Loucy (cell line): ENCODE data around the gene POFUT2.

Experiments
- H2AFZ ChIP-seq: fragments of 200-600 bp; sonication (generic); 2 replicates; pipeline ENCODE4 v1.6.0; 2016; ENCODE audit warnings: antibody characterized with exemption, mild to moderate bottlenecking, low read length, moderate library complexity
- H3F3A ChIP-seq: fragments of 200-600 bp; 2 replicates; pipeline ENCODE4 v1.6.0; 2016; ENCODE audit warnings: antibody characterized with exemption, low read depth, mild to moderate bottlenecking
- H3K27me3 ChIP-seq: fragments of 200-600 bp; sonication (generic); 2 replicates; pipeline ENCODE4 v1.6.1; 2014; ENCODE audit warnings: low read length, mild to moderate bottlenecking; ENCODE audit not compliant: insufficient read depth, poor library complexity, severe bottlenecking
- H3K36me3 ChIP-seq: fragments of 200-600 bp; sonication (generic); 2 replicates; pipeline ENCODE4 v1.6.1; 2016; ENCODE audit warnings: low read length; ENCODE audit not compliant: insufficient read depth
- H3K4me1 ChIP-seq: fragments of 200-600 bp; sonication (generic); 2 replicates; pipeline ENCODE4 v1.5.1; 2014; ENCODE audit warnings: low read length, mild to moderate bottlenecking; ENCODE audit not compliant: insufficient read depth, poor library complexity, severe bottlenecking
- H3K4me2 ChIP-seq: fragments of 200-600 bp; sonication (generic); 2 replicates; pipeline ENCODE4 v1.6.0; 2014; ENCODE audit warnings: antibody characterized with exemption, low read length, low read depth, mild to moderate bottlenecking; ENCODE audit not compliant: poor library complexity, severe bottlenecking
- H3K4me3 ChIP-seq: fragments of 200-600 bp; sonication (generic); 2 replicates; pipeline ENCODE4 v1.5.1; 2014; ENCODE audit warnings: low read length, mild to moderate bottlenecking, mixed read lengths; ENCODE audit not compliant: poor library complexity, severe bottlenecking
- H3K79me2 ChIP-seq: fragments of 200-600 bp; sonication (generic); 2 replicates; pipeline ENCODE4 v1.6.1; 2014; ENCODE audit warnings: low read length; ENCODE audit not compliant: insufficient read depth
- H3K9ac ChIP-seq: fragments of 200-600 bp; sonication (generic); 2 replicates; pipeline ENCODE4 v1.6.0; 2014; ENCODE audit warnings: mild to moderate bottlenecking, low read depth, low read length, moderate library complexity; ENCODE audit not compliant: poor library complexity, severe bottlenecking
- H3K9me2 ChIP-seq: fragments of 200-600 bp; sonication (generic); replicated peaks from 2 replicates; pipeline ENCODE4 v1.6.1; 2016; ENCODE audit warnings: low read depth, low read length, mixed read lengths
- H3K9me3 ChIP-seq: fragments of 200-600 bp; sonication (generic); 2 replicates; pipeline ENCODE4 v1.6.1; 2014; ENCODE audit warnings: mild to moderate bottlenecking, antibody characterized with exemption, low read length, low read depth; ENCODE audit not compliant: insufficient read depth
- H4K20me1 ChIP-seq: fragments of 200-600 bp; sonication (generic); 2 replicates; pipeline ENCODE4 v1.6.0; 2014; ENCODE audit warnings: antibody characterized with exemption, low read length, mild to moderate bottlenecking; ENCODE audit not compliant: insufficient read depth, poor library complexity, severe bottlenecking
- CTCF ChIP-seq: fragments of 200-600 bp; sonication (generic); conservative IDR thresholded peaks from 2 replicates; pipeline ENCODE4 v1.5.1; 2014; ENCODE audit warnings: mild to moderate bottlenecking, antibody characterized with exemption, low read length
- EZH2phosphoT487 ChIP-seq: fragments of 200-600 bp; IDR thresholded peaks from 2 replicates; pipeline ENCODE4 v1.6.1; 2018; ENCODE audit warnings: antibody characterized with exemption, mild to moderate bottlenecking, moderate library complexity, borderline replicate concordance

The POFUT2 gene

GRCh38 chr21:45322960-45323461 lies 35.3 kb upstream of the POFUT2 start:
- no peak overlapping the region for H3K4me3 ChIP-seq
- no peaks in the 10 kb centered on the region for H3K79me2 ChIP-seq
- no peaks in the 10 kb centered on the region for H3K9me3 ChIP-seq
- TF ChIP-seq EZH2phosphoT487 (no peak), CTCF (no peak)
- H3K9me2 ChIP-seq: no peaks in the 10 kb centered on the region
- H3K27me3 ChIP-seq: no peaks in the 10 kb centered on the region
- H3K9ac ChIP-seq: no peak overlapping the region
- no peak overlapping the region for H2AFZ ChIP-seq
- no peaks in the 10 kb centered on the region for H4K20me1 ChIP-seq
- H3K36me3 ChIP-seq: no peaks in the 10 kb centered on the region
- no peaks in the 10 kb centered on the region for H3K4me1 ChIP-seq
- H3F3A ChIP-seq: no peaks in the 10 kb centered on the region
- no peak overlapping the region for H3K4me2 ChIP-seq

GRCh38 chr21:45322231-45322959 lies 34.7 kb upstream of the POFUT2 start:
- Histone ChIP-seq H3K4me1 (no peaks in the 10 kb centered on the region), H3K9me2 (no peaks in the 10 kb centered on the region), H2AFZ (no peak overlapping the region), H3K4me2 (no peak overlapping the region), H3K9ac (no peak overlapping the region), H4K20me1 (no peaks in the 10 kb centered on the region), H3K4me3 (no peak overlapping the region), H3K79me2 (no peaks in the 10 kb centered on the region), H3K27me3 (no peaks in the 10 kb centered on the region), H3K9me3 (no peaks in the 10 kb centered on the region), H3K36me3 (no peaks in the 10 kb centered on the region), H3F3A (no peaks in the 10 kb centered on the region)
- TF ChIP-seq CTCF: no peak
- TF ChIP-seq EZH2phosphoT487: no peak

GRCh38 chr21:45320261-45321025 lies 32.7 kb upstream of the POFUT2 start:
- Histone ChIP-seq H3K4me1 (no peaks in the 10 kb centered on the region), H3K9ac (no peak overlapping the region)

More at GRCh38 chr21:45320261-45321025, 32.7 kb upstream of the POFUT2 start:
- H3K27me3 ChIP-seq: no peaks in the 10 kb centered on the region
- H3K4me2 ChIP-seq: no peak overlapping the region
- TF ChIP-seq EZH2phosphoT487 (no peak), CTCF (no peak)
- no peaks in the 10 kb centered on the region for H3K9me2 ChIP-seq
- no peaks in the 10 kb centered on the region for H3K9me3 ChIP-seq
- H3F3A ChIP-seq: no peaks in the 10 kb centered on the region
- H3K79me2 ChIP-seq: no peaks in the 10 kb centered on the region
- H3K4me3 ChIP-seq: no peak overlapping the region
- H3K36me3 ChIP-seq: no peaks in the 10 kb centered on the region
- H2AFZ ChIP-seq: no peak overlapping the region
- H4K20me1 ChIP-seq: no peaks in the 10 kb centered on the region
